ENCODE data around the gene PRRG4. TPM values are rescaled to one million over a fixed set of nuclear protein-coding genes. Genes with fewer than 3 reads are reported as not detected.

The PRRG4 gene
- total RNA-seq, 1 donor from 2014 or later = not detected

DNA sequence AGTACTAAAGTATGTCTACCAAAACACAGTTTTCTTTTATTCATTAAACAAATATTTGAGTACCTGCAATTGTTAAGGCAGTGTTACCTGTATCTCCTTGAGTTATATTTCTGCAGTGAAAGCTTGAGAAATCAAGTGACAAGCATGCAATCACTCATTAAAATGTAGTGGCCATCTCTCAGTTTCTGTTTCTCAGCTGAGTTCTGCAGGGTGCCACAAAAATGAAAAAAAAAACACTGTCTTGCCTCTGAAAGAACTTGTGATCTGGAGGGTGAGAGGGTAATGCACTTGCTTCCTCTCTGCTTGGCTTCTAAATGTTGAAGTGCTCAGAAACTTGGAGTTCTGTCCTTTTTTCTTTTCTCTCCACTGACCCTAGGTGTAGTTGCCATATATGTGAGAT, 69.7 kb downstream of the PRRG4 start:
- H3K4me1 Mint-ChIP-seq (ENCODE audit: low read depth) = peaks cover 29% of the 10 kb centered on the region
- H3K36me3 Mint-ChIP-seq (ENCODE audit: low read depth) = peaks cover 2% of the 10 kb centered on the region
- H3K27me3 Mint-ChIP-seq (ENCODE audit: low read depth) = no peaks in the 10 kb centered on the region
- DNase-seq (ENCODE audit: low spot score) = no peak
- H3K27ac Mint-ChIP-seq (ENCODE audit: unreplicated experiment) = no peak overlapping the region
- no peaks in the 10 kb centered on the region for H3K9me3 Mint-ChIP-seq (ENCODE audit: low read depth)
- H3K4me3 Mint-ChIP-seq (ENCODE audit: unreplicated experiment) = no peak overlapping the region
- TF ChIP-seq, protein P1, sequence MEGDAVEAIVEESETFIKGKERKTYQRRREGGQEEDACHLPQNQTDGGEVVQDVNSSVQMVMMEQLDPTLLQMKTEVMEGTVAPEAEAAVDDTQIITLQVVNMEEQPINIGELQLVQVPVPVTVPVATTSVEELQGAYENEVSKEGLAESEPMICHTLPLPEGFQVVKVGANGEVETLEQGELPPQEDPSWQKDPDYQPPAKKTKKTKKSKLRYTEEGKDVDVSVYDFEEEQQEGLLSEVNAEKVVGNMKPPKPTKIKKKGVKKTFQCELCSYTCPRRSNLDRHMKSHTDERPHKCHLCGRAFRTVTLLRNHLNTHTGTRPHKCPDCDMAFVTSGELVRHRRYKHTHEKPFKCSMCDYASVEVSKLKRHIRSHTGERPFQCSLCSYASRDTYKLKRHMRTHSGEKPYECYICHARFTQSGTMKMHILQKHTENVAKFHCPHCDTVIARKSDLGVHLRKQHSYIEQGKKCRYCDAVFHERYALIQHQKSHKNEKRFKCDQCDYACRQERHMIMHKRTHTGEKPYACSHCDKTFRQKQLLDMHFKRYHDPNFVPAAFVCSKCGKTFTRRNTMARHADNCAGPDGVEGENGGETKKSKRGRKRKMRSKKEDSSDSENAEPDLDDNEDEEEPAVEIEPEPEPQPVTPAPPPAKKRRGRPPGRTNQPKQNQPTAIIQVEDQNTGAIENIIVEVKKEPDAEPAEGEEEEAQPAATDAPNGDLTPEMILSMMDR (IDR thresholded peaks at IDR 0.05) = no peak

DNA sequence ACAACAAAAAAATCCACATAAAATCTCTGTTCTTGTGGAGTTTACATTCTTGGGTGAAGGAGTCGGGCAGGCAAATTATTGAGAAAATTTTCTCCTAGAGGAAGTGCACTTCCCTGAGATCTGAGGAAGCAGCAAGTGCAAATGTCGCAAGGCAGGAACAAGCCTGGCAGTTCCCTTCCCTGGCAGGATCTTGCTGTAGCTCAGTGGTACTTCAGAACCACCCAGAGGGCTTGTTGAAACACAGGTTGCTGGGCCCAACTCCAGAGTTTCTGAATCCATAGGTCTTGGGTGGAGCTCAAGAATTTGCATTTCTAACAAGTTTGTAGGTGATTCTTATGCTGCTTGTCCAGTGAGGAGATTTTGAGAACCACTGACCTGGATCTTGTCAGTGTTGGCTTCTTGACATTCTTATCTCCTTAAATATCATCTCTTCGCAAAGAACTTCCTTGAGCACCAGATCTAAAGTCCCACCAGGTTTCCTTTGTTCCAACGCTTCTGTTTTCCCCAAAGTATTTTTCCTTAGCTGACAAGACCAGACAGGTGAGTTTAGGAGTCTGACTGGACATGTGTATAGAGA, 72.5 kb downstream of the PRRG4 start:
- H3K27me3 Mint-ChIP-seq (ENCODE audit: low read depth) = no peaks in the 10 kb centered on the region
- H3K4me1 Mint-ChIP-seq (ENCODE audit: low read depth) = peaks cover 21% of the 10 kb centered on the region
- H3K27ac Mint-ChIP-seq (ENCODE audit: unreplicated experiment) = no peak overlapping the region
- DNase-seq (ENCODE audit: low spot score) = no peak
- H3K36me3 Mint-ChIP-seq (ENCODE audit: low read depth) = peaks cover 2% of the 10 kb centered on the region
- no peaks in the 10 kb centered on the region for H3K9me3 Mint-ChIP-seq (ENCODE audit: low read depth)
- no peak overlapping the region for H3K4me3 Mint-ChIP-seq (ENCODE audit: unreplicated experiment)
- TF ChIP-seq, protein P1 (IDR thresholded peaks at IDR 0.05) = no peak

DNA sequence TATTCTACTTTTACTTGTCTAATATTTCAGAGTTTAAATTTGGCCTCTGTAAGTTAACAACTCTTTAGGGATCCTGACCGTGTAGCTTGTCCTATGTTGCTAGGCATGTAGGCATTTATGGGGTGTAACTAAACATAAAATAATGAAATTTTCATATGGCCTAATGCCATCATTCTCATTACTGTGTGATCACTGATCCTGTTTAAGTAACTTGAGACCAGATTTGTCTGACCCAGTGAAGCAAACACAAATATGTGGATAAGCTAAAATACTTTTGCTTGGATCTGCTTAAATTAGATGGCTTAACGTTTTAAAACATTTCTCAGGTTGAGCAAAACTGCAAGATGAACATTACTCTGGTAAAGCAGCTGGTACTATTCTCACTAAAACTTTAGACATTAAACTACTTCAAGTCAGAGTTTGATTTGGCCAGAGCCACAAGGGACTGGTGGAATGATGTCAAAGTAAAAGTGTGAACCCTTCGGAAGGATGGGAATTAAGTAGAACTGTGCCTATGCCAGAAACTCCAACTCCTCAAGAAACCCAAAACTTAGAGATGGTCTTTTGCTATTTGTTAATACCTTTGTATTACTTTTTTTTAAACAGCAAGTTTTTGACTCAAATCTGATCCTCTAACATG, 75.4 kb downstream of the PRRG4 start:
- H3K4me3 Mint-ChIP-seq (ENCODE audit: unreplicated experiment) = no peak overlapping the region
- TF ChIP-seq, protein P1 (IDR thresholded peaks at IDR 0.05) = no peak
- no peak for DNase-seq (ENCODE audit: low spot score)
- no peaks in the 10 kb centered on the region for H3K27me3 Mint-ChIP-seq (ENCODE audit: low read depth)
- H3K9me3 Mint-ChIP-seq (ENCODE audit: low read depth) = no peaks in the 10 kb centered on the region
- no peaks in the 10 kb centered on the region for H3K36me3 Mint-ChIP-seq (ENCODE audit: low read depth)
- peaks cover 14% of the 10 kb centered on the region for H3K4me1 Mint-ChIP-seq (ENCODE audit: low read depth)
- peak overlapping the region; percentile 38 for H3K27ac Mint-ChIP-seq (ENCODE audit: unreplicated experiment)

Other genes with a start within 250 kb of the PRRG4 start
- 171 to 195 TPM (median 174 TPM) in 3 replicates for gene EIF3M, start 246.1 kb upstream of the PRRG4 start, total RNA-seq
- gene CCDC73, start 35.3 kb upstream of the PRRG4 start, total RNA-seq = not detected in 3 replicates
- gene QSER1, start 62.9 kb downstream of the PRRG4 start, total RNA-seq = 19.9 to 24.2 TPM (median 21.3 TPM) in 3 replicates
- gene DEPDC7, start 186.0 kb downstream of the PRRG4 start, total RNA-seq = 4.1 to 5.0 TPM (median 4.7 TPM) in 3 replicates
- gene TCP11L1, start 209.6 kb downstream of the PRRG4 start, total RNA-seq = 29.2 to 41.1 TPM (median 32.5 TPM) in 3 replicates